Endothelial cell of umbilical vein (primary cell): ENCODE results near the gene N4BP2L1.

ENCODE experiments used
- CTCF ChIP-seq, 2 donors: IDR thresholded peaks; 1 replicate in 1 of 2; 2 replicates in 1 of 2; pipeline ENCODE4 v1.5.1; 2011; ENCODE audit warnings: low read length in 2 of 2, mild to moderate bottlenecking in 2 of 2, moderate library complexity in 2 of 2, control low read depth in 1 of 2, inconsistent platforms in 1 of 2, low read depth in 1 of 2; ENCODE audit not compliant: insufficient read depth in 1 of 2; ENCODE audit errors: extremely low read depth in 1 of 2
- EZH2 ChIP-seq: IDR thresholded peaks from 2 replicates; pipeline ENCODE4 v1.6.1; 2012; ENCODE audit warnings: borderline replicate concordance, low read depth, mild to moderate bottlenecking, moderate library complexity, low read length, inconsistent platforms; ENCODE audit not compliant: severe bottlenecking
- GATA2 ChIP-seq: IDR thresholded peaks from 2 replicates; pipeline ENCODE4 v1.7.0; 2011; ENCODE audit warnings: low read depth, mild to moderate bottlenecking, moderate library complexity, mixed read lengths, low read length; ENCODE audit not compliant: insufficient read length, insufficient read depth
- MYC ChIP-seq: IDR thresholded peaks from one replicate; pipeline ENCODE4 v1.6.1; 2011; ENCODE audit warnings: mild to moderate bottlenecking, low read depth, low read length
- POLR2A ChIP-seq: IDR thresholded peaks from 2 replicates; pipeline ENCODE4 v1.6.1; 2012; ENCODE audit warnings: low read depth, mild to moderate bottlenecking, control low read depth, low read length
- POLR2AphosphoS5 ChIP-seq: IDR thresholded peaks from 2 replicates; pipeline ENCODE4 v1.6.1; 2012; ENCODE audit warnings: low read depth, mild to moderate bottlenecking, control low read depth, low read length, moderate library complexity; ENCODE audit not compliant: insufficient read depth

GRCh38 chr13:32385410-32385809 lies 42.5 kb downstream of the N4BP2L1 start:
- no peak for TF ChIP-seq CTCF (IDR thresholded peaks at IDR 0.05; ENCODE audit: extremely low read depth in 1 of 2, insufficient read depth in 1 of 2, low read depth in 1 of 2, low read length in 2 of 2)
- no peak for TF ChIP-seq EZH2
- no peak for TF ChIP-seq MYC
- no peak for TF ChIP-seq POLR2A
- no peak for TF ChIP-seq POLR2AphosphoS5
- TF ChIP-seq GATA2 = no peak
